ENCODE data around the gene CALCOCO1.

DNA sequence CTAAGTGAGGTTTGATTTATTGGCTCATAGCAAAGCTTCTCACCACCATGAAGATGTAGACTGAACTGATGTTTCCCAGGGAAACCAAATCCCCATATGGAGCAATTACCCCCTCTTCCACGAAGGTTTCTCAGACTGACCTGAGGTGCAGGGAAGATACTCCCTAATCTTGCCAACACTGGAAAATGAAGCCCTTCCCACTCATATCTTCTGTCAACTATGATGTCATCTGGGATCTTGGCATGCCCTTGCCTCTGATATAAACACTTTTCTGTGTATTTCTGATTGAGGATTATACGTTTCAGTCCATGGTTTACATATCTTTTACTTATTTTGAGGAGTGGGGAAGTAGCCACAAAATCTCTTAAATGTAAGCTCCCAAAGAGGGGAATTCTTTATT is 38.6 kb upstream of the CALCOCO1 start:
- no peak for TF ChIP-seq POLR2A (IDR thresholded peaks at IDR 0.05; ENCODE audit: low read length)
- TF ChIP-seq GATA1 (IDR thresholded peaks at IDR 0.05; ENCODE audit: low read depth, low read length), result no peak
